Measurements from ENCODE around the gene NIFK.
"Not testable (repeated sequence)": the region's sequence is repeated elsewhere in the genome, so short reads cannot be mapped to it uniquely, and the experiment has no call there.

Gene NIFK

GRCh38 chr2:121690572-121690971 is 46.1 kb downstream of the NIFK start:
- not testable (repeated sequence) for DNase-seq

- DNase-seq = no peak
Measured at GRCh38 chr2:121690095-121690494, 46.6 kb downstream of the NIFK start.

GRCh38 chr2:121689356-121689755 is 47.3 kb downstream of the NIFK start:
- DNase-seq = peak; percentile 11

- DNase-seq = no peak
Measured at GRCh38 chr2:121688820-121689219, 47.9 kb downstream of the NIFK start.

GRCh38 chr2:121686902-121687301 is 49.8 kb downstream of the NIFK start:
- no peak for DNase-seq

- no peak for DNase-seq
Measured at GRCh38 chr2:121686218-121686617, 50.5 kb downstream of the NIFK start.

GRCh38 chr2:121682396-121683298 is 54.0 kb downstream of the NIFK start:
- no peak for DNase-seq

GRCh38 chr2:121677855-121678254 is 58.8 kb downstream of the NIFK start:
- no peak for DNase-seq
